CD4-positive, alpha-beta T cell treated with Interleukin-4 for 1 hour (primary cell): Measurements from ENCODE around the gene RBP3.

Experiments used
- DNase-seq, 2 donors: peaks; one replicate each; pipeline ENCODE4 v3.0.0-alpha.2; 2020 to 2022

RBP3 gene

GRCh38 chr10:47319784-47320183, 28.4 kb upstream of the RBP3 start:
- no peak for DNase-seq

- DNase-seq = no peak
These were observed 27.4 kb upstream of the RBP3 start for GRCh38 chr10:47320812-47321211.

- DNase-seq = no peak
These were observed 26.5 kb upstream of the RBP3 start for GRCh38 chr10:47321521-47322195.

GRCh38 chr10:47322300-47323061, 25.7 kb upstream of the RBP3 start, which contains the start of gene GDF2:
TSS of gene GDF2 (plus strand) at chr10:47322454. CDS start at chr10:47322669, 215 bp downstream.
- DNase-seq = no peak

DNA sequence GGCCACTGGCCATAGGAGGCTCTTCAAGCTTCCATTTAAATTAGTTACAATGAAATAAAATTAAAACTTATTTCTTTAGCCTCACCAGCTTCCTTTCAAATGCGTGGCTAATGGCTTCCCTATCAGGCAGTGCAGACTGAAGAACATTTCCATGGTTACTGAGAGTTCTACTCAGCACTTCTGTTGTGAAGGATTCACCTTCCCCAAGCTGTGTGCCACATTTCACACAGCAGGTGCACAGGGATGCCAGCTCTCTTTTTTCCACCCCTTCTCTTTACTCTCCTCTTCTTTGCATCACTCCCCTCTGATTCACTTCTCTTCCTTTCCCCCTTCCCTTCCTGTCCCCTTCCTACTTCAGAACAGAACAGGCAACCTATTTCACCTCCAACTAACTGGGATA, 25.1 kb upstream of the RBP3 start:
- no peak for DNase-seq

GRCh38 chr10:47323636-47324296, 24.4 kb upstream of the RBP3 start:
- DNase-seq = no peak

DNA sequence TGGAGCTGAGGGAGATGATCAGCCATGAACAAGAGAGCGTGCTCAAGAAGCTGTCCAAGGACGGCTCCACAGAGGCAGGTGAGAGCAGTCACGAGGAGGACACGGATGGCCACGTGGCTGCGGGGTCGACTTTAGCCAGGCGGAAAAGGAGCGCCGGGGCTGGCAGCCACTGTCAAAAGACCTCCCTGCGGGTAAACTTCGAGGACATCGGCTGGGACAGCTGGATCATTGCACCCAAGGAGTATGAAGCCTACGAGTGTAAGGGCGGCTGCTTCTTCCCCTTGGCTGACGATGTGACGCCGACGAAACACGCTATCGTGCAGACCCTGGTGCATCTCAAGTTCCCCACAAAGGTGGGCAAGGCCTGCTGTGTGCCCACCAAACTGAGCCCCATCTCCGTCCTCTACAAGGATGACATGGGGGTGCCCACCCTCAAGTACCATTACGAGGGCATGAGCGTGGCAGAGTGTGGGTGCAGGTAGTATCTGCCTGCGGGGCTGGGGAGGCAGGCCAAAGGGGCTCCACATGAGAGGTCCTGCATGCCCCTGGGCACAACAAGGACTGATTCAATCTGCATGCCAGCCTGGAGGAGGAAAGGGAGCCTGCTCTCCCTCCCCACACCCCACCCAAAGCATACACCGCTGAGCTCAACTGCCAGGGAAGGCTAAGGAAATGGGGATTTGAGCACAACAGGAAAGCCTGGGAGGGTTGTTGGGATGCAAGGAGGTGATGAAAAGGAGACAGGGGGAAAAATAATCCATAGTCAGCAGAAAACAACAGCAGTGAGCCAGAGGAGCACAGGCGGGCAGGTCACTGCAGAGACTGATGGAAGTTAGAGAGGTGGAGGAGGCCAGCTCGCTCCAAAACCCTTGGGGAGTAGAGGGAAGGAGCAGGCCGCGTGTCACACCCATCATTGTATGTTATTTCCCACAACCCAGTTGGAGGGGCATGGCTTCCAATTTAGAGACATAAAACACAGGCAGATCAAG, 22.6 kb upstream of the RBP3 start:
- peak in 1 of 2 donors; percentile 7 for DNase-seq

DNA sequence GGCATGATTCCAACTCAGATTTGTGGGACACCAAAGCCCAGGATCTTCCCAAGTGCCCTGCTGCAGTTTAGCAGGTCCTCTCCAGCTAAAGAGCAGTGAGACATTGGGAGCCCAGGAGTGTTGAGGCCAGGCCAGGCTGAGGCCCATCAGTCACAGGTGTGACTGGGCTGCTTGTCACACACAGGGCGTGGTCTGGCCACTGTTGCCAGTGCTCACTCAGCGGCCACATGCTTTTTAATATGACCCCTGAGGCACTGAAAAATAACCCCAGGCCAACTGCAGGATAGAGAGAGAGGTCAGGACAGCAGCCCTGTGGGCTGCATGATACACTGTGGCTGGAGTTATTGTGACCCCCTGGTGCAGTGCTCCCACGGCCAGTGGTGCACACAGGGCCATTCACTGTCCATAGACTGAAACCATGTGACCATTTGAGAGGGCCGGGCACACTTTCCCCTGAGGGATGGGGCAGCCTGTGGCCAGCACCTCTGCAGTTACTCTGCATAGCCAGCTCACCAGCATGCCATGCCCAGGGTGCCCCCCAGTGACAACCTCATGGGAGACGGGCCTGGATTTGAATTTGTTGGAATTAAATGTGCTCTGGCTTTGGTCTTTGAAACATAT, 21.7 kb upstream of the RBP3 start:
- peak in 1 of 2 donors; percentile 5 for DNase-seq

DNA sequence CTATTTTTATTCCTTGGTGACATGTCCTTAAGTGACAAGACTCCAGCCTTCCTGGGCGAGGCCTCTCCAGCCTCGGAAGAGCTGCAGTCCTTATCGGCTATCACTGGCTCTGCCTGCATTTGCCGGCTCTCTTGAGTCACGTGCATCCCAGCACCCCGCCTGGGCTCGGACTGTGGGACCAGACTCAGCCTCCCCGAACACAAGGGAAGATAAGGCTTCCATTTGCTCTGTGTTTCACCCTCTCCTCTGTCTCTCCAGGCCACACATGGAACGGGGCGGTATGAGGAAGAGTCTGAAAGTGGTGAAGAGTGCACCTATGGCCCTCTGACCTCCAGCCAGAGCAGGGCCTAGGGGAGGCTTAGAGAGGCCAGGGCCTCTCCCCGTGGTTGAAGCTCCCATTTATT, 21.2 kb upstream of the RBP3 start:
- DNase-seq = peak in 1 of 2 donors; percentile 3

GRCh38 chr10:47329855-47330254, 18.3 kb upstream of the RBP3 start:
- no peak for DNase-seq

DNA sequence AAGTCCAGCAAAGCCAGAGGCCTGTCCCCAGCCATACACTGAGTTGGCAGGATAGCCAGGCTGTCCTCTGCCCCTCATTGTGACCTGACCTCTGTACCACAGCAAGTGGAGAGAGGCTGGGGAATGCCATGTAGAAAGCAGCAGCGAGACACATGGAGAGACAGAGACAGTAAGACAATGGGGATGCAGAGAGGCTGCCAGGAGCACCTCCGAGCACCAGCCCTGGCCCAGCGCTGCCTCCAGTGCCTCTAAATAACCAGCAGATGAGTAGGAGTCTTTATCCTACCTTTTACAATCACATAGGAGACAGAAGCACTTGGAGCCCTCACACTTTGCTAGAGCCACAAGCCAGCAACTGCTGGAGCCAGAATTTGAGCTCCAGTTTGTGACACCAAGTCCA, 17.8 kb upstream of the RBP3 start:
- DNase-seq = no peak

DNA sequence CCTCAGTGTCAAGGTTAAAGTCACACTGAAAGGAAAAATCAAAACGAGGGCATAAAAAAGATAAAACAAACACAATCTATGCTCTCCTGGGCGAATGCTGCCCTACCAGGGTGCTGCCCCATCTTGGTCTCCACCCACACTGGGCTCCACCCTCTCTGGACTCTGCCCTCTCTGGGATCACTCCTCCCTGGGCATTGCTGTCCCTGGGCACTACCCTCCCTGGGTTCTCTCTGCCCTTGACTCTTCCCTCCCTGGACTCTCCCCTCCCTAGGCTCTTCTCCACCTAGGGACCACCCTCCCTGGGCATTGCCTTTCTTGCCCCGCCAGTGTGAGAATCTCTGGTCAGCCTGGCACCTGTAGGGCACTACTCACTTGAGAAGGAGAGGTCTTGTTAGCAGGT, 17.4 kb upstream of the RBP3 start:
- no peak for DNase-seq

GRCh38 chr10:47331491-47331890, 16.7 kb upstream of the RBP3 start:
- no peak for DNase-seq

DNA sequence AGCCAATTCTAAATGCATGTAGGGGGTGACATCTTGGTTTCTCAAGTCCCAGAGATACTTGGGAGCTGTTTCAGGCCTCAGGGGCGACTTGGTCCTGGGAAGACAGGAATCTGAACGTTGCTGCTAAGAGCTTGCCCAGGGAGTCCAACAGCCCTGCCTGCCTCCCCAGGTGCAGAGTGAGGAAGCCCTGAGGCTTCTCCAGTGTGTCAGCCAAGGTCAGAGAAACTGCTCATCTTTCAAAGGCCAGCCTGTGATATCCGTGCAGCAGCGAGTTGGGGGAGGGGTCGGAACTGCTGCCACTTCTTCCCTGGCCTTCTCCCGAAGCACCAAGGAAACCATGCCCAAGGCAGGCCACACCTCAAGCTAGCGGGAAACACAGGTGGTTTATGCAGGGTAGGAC, 16.2 kb upstream of the RBP3 start:
- DNase-seq = no peak

GRCh38 chr10:47332371-47332770, 15.8 kb upstream of the RBP3 start:
- DNase-seq = no peak

- DNase-seq = no peak
These were observed 15.2 kb upstream of the RBP3 start for GRCh38 chr10:47332946-47333345.

- DNase-seq = no peak
These were observed 14.6 kb upstream of the RBP3 start for GRCh38 chr10:47333532-47333931.

DNA sequence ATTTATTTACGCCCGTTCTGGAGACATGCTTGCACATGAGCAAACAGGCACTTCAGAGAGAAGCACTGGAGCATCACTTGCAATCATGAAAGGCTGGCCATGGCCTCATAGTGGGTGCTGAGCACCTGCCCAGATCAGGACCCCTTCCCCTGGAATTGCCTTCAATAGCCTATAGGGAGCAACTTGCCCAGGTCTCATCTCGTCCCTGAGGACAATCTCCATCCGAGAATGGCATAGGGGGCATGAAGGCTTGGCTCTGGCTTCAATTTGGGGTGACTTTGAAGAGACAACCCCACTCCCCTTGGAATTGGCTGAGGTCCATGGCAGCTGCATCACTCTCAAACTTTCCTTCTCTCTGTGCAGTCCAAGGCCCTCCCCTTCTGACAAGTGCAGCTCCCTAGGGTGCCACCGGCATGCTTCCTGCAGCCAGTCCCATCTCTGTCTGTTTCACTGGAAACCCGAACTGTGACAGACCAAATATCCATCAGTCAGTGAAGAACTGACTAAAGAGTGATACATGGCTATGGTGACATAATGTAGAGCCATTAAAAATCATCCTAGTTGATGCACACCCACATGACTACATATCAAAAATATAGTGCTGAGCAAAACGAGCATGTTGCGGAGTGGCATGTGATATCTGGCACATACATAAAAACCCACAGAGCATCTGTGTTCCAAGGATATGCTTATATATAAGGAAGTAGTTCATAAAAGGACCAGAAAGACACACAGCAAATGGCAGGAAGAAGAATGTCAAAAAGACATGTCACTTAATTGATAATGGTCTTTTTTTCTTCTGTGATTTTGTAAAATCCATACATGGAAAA, 13.5 kb upstream of the RBP3 start:
- DNase-seq = no peak

DNA sequence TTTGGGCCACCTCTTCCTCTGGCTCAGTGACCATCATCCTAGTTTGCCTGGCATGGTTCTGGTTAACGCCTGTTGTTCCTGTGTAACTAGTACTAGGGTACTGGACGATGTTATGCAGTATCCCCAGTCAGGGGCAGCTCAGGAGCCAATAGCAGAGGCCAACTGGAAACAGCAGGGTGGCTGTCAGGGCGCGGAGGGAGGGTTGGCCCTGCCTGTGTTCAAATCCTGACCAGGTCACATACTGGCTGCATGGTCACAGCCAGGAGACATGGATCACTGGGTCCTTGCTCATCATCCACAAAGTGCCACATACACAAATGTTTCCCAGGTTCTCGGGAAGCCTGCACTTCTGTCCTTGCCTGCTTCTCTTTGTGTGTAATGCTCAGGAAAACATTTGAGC, 12.3 kb upstream of the RBP3 start:
- DNase-seq = peak in 1 of 2 donors; percentile 1

DNA sequence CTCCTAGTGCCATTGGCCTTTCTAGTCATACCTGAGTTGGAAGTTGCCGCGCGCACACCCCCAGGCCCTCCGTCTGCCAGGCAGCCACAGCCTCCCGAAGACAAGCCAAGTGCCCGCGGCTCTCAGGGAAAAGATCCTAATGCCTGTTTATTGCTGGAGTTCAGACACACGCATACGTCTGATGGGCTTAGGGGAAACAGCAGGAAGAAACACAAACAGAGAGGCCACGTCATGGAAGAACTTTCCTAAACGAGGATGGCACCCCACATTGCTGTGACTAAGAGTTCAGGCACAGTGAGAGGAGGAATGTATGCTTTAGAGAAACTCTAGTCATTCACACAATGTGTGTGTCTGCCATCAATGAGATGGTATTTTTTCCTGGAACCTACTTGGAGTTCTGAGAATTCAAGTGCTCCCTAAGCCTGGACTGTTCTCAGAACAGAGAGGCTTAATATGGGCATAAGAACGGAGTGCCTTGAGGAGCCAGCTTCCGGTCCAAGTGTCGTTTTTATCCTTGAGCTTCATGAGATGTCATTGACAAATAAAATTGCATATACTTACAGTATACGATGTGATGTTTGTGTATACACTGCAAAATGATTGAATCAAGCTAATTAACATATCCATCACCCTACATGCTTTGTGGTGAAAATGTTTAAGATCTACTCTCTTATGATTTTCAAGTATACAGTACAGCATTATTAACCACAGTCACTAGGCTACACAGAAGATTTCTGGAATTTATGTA, 11.6 kb upstream of the RBP3 start:
- DNase-seq = no peak
